AG04450 (cell line): ENCODE measurements around the gene ZNF580. TPM values are rescaled to one million over a fixed set of nuclear protein-coding genes. Genes with fewer than 3 reads are reported as not detected.

Source experiments
- CTCF ChIA-PET: fragments of 300-600, 350-600 bp; formaldehyde crosslinking; extraction: SDS; loops from one replicate; lab custom pipeline; 2022; ENCODE audit warnings: antibody characterized with exemption, inconsistent platforms; lab: Charles Lee
- POLR2A ChIA-PET: fragments of 350-600 bp; formaldehyde crosslinking; extraction: SDS; loops from one replicate; lab custom pipeline; 2021; ENCODE audit warnings: antibody characterized with exemption, inconsistent platforms; lab: Yijun Ruan, JAX
- DNase-seq: peaks from one replicate; pipeline ENCODE4 v3.0.0-alpha.2; 2011; ENCODE audit warnings: low read depth, low spot score
- H3K27ac ChIP-seq: one replicate; pipeline ENCODE4 v1.5.1; 2012; ENCODE audit warnings: low read depth, low read length, control low read depth
- H3K27me3 ChIP-seq: one replicate; pipeline ENCODE4 v1.6.0; 2012; ENCODE audit warnings: low read length; ENCODE audit not compliant: control insufficient read depth, insufficient read depth
- H3K4me3 ChIP-seq: 2 replicates; pipeline ENCODE4 v1.5.1; 2011; ENCODE audit warnings: mild to moderate bottlenecking, low read depth, low read length, control low read depth
- H3K9me3 ChIP-seq: 2 replicates; pipeline ENCODE4 v1.5.1; 2012; ENCODE audit warnings: low read length; ENCODE audit not compliant: control insufficient read depth, insufficient read depth
- polyA plus RNA-seq: library from polyadenylated mRNA; depleted of rRNA; stranded (reverse); fragments of >200 nt; gene quantifications from 2 replicates; pipeline ENCODE4 v1.2.3, GENCODE V29; 2011; rRNA removed
- TF ChIP-seq, protein P1 (sequence below): IDR thresholded peaks from 2 replicates; pipeline ENCODE4 v1.5.1; 2011; ENCODE audit warnings: low read depth, low read length, control low read depth, inconsistent platforms

The ZNF580 gene
- polyA plus RNA-seq, 1 experiment: 7.3 TPM

DNA sequence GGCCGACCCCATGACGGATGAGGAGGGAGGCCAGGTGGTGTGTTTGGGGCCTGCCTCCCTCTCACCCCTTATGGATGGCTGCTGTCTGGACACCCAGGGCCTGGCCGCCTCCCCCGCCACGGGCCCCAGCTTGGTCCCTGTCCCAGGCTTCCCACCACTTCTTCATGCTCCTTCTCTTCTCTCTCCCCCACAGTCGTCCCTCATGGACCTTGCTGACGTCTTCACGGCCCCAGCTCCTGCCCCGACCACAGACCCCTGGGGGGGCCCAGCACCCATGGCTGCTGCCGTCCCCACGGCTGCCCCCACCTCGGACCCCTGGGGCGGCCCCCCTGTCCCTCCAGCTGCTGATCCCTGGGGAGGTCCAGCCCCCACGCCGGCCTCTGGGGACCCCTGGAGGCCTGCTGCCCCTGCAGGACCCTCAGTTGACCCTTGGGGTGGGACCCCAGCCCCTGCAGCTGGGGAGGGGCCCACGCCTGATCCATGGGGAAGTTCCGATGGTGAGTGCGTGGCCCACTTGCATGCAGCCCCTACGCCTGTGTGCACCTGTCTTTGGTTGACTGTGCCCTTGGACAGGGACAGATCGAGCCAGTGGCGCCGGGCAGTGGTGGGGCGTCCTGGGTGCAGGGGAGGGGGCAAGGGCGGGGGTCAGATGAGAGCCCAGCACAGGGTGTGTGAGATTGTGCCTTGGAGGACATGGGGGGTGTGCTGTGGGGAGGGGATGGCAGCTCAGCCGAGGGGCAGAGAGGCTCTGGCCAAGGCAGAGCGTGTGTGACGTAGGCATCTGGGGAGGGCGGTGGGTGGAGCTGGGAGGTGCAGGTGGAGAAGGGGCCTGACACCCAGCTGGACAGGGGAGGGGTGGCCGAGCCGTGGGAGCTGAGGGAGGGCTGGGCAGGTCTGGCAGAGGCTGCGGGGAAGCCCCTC is 51.0 kb downstream of the ZNF580 start:
- POLR2A ChIA-PET: no interaction called here

DNA sequence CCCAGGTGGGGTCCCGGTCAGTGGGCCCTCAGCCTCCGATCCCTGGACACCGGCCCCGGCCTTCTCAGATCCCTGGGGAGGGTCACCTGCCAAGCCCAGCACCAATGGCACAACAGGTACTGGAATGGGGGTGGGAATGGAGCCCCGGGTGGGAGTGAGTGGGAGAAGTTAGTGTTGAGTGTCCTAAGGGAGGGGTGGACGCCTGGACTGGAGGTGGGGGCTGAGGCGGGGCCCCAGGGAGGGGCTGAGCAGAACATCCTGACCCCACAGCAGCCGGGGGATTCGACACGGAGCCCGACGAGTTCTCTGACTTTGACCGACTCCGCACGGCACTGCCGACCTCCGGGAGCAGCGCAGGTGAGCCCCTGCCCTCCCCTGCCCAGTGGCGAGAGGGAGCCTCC is 51.9 kb downstream of the ZNF580 start:
- no peak overlapping the region for H3K27ac ChIP-seq
- ChIA-PET POLR2A (no interaction called here), CTCF (no interaction called here)
- H3K4me3 ChIP-seq: no peak overlapping the region
- H3K27me3 ChIP-seq: no peaks in the 10 kb centered on the region
- no peak for DNase-seq
- TF ChIP-seq, protein P1, sequence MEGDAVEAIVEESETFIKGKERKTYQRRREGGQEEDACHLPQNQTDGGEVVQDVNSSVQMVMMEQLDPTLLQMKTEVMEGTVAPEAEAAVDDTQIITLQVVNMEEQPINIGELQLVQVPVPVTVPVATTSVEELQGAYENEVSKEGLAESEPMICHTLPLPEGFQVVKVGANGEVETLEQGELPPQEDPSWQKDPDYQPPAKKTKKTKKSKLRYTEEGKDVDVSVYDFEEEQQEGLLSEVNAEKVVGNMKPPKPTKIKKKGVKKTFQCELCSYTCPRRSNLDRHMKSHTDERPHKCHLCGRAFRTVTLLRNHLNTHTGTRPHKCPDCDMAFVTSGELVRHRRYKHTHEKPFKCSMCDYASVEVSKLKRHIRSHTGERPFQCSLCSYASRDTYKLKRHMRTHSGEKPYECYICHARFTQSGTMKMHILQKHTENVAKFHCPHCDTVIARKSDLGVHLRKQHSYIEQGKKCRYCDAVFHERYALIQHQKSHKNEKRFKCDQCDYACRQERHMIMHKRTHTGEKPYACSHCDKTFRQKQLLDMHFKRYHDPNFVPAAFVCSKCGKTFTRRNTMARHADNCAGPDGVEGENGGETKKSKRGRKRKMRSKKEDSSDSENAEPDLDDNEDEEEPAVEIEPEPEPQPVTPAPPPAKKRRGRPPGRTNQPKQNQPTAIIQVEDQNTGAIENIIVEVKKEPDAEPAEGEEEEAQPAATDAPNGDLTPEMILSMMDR: no peak
- H3K9me3 ChIP-seq: no peaks in the 10 kb centered on the region; the same call in 1 of the 2 replicates

More for the DNA sequence above, 51.0 kb downstream of the ZNF580 start:
- DNase-seq: no peak
- Histone ChIP-seq H3K9me3 (no peaks in the 10 kb centered on the region; the same call in 1 of the 2 replicates), H3K27ac (no peak overlapping the region), H3K27me3 (no peaks in the 10 kb centered on the region), H3K4me3 (no peak overlapping the region)
- CTCF ChIA-PET: no interaction called here
- TF ChIP-seq, protein P1: no peak

Other genes with a start within 250 kb of the ZNF580 start
- 28.9 and 39.0 TPM in 2 replicates for gene UBE2S, start 233.2 kb upstream of the ZNF580 start, polyA plus RNA-seq
- gene SHISA7, start 197.7 kb upstream of the ZNF580 start, polyA plus RNA-seq: 0.01 TPM in 1 of 2 replicates, not detected in the other
- gene ISOC2, start 179.4 kb upstream of the ZNF580 start, polyA plus RNA-seq: 45.1 and 72.2 TPM in 2 replicates
- gene C19orf85, start 176.3 kb upstream of the ZNF580 start, polyA plus RNA-seq: not detected in 2 replicates
- 0.12 and 0.31 TPM in 2 replicates for gene ZNF628, start 164.4 kb upstream of the ZNF580 start, polyA plus RNA-seq
- gene NAT14, start 155.8 kb upstream of the ZNF580 start, polyA plus RNA-seq: 19.4 and 30.6 TPM in 2 replicates
- 2.1 and 3.1 TPM in 2 replicates for gene SSC5D, start 152.6 kb upstream of the ZNF580 start, polyA plus RNA-seq
- gene SBK2, start 103.9 kb upstream of the ZNF580 start, polyA plus RNA-seq: 0.10 and 0.15 TPM in 2 replicates
- gene SBK3, start 95.5 kb upstream of the ZNF580 start, polyA plus RNA-seq: not detected in 2 replicates
- gene ZNF579, start 60.2 kb upstream of the ZNF580 start, polyA plus RNA-seq: 4.2 and 5.1 TPM in 2 replicates
- gene FIZ1, start 41.5 kb upstream of the ZNF580 start, polyA plus RNA-seq: 3.7 and 4.5 TPM in 2 replicates
- gene ZNF524, start 40.7 kb upstream of the ZNF580 start, polyA plus RNA-seq: 2.6 and 3.5 TPM in 2 replicates
- 0.88 and 1.4 TPM in 2 replicates for gene ZNF865, start 35.4 kb upstream of the ZNF580 start, polyA plus RNA-seq
- gene ZNF784, start 16.4 kb upstream of the ZNF580 start, polyA plus RNA-seq: 1.9 and 2.8 TPM in 2 replicates
- gene ZNF581, start 2.6 kb downstream of the ZNF580 start, polyA plus RNA-seq: 19.1 and 22.9 TPM in 2 replicates
- 6.2 and 8.7 TPM in 2 replicates for gene CCDC106, start 7.2 kb downstream of the ZNF580 start, polyA plus RNA-seq
- 90.7 and 130 TPM in 2 replicates for gene U2AF2, start 14.0 kb downstream of the ZNF580 start, polyA plus RNA-seq
- gene EPN1, start 34.2 kb downstream of the ZNF580 start, polyA plus RNA-seq: 32.1 and 44.1 TPM in 2 replicates
- gene NLRP9, start 97.4 kb downstream of the ZNF580 start, polyA plus RNA-seq: not detected in 2 replicates
- not detected in 2 replicates for gene RFPL4A, start 118.1 kb downstream of the ZNF580 start, polyA plus RNA-seq
- not detected in 2 replicates for gene RFPL4AL1, start 128.1 kb downstream of the ZNF580 start, polyA plus RNA-seq
- gene NLRP11, start 191.0 kb downstream of the ZNF580 start, polyA plus RNA-seq: not detected in 2 replicates
- not detected in 2 replicates for gene NLRP4, start 195.5 kb downstream of the ZNF580 start, polyA plus RNA-seq